K562 (cell line): ENCODE measurements around the gene SLC7A8. TPM values are rescaled to one million over a fixed set of nuclear protein-coding genes. Genes with fewer than 3 reads are reported as not detected.

ENCODE experiments used
- ATF7 ChIP-seq: fragments of 450-650 bp; IDR thresholded peaks from 2 replicates; pipeline ENCODE4 v1.7.1; 2014; ENCODE audit warnings: mild to moderate bottlenecking, moderate library complexity
- DPF2 ChIP-seq: fragments of 450-650 bp; IDR thresholded peaks from 2 replicates; pipeline ENCODE4 v1.6.1; 2016
- ILF3 ChIP-seq: fragments of 450-650 bp; IDR thresholded peaks from 2 replicates; pipeline ENCODE4 v1.6.1; 2018; ENCODE audit warnings: antibody characterized with exemption, mild to moderate bottlenecking, moderate library complexity, borderline replicate concordance
- IRF1 ChIP-seq: sonication (generic); formaldehyde crosslinking; IDR thresholded peaks from 2 replicates; pipeline ENCODE4 v1.8.0; 2022; ENCODE audit warnings: missing genetic modification reagents, mild to moderate bottlenecking, borderline replicate concordance
- MLLT1 ChIP-seq, 2 experiments: fragments of 450-650 bp; IDR thresholded peaks; 2 replicates each; pipeline ENCODE4 v1.6.1; 2016
- OTX1 ChIP-seq: fragments of 450-650 bp; formaldehyde crosslinking; IDR thresholded peaks from 2 replicates; pipeline ENCODE4 v1.4.0; 2022; ENCODE audit warnings: mild to moderate bottlenecking
- PPARD ChIP-seq: fragments of 250-450 bp; sonication (Bioruptor Pico); IDR thresholded peaks from 2 replicates; pipeline ENCODE4 v1.8.0; 2022; ENCODE audit warnings: inconsistent platforms, mild to moderate bottlenecking, moderate library complexity
- XRCC5 ChIP-seq: fragments of 200-400 bp; formaldehyde crosslinking; IDR thresholded peaks from 2 replicates; pipeline ENCODE4 v1.6.1; 2017; ENCODE audit warnings: low read depth, mild to moderate bottlenecking, low read length
- ZNF12 ChIP-seq: sonication (generic); formaldehyde crosslinking; IDR thresholded peaks from 2 replicates; pipeline ENCODE4 v1.4.0; 2020; ENCODE audit warnings: mild to moderate bottlenecking, missing genetic modification reagents
- ZNF507 ChIP-seq: conservative IDR thresholded peaks from 2 replicates; pipeline ENCODE4 v1.6.1; 2017; ENCODE audit warnings: missing genetic modification characterization, missing compliant biosample characterization
- polyA plus RNA-seq, 8 experiments: library from polyadenylated mRNA; depleted of rRNA in 4 of 8; stranded (reverse) in 5 of 8; unstranded in 3 of 8; fragments of >200 nt; fragmentation: Nextera tagmentation in 2 of 8; fragmentation: Illumina TruSeq in 1 of 8; extraction: Ambion mirVana in 2 of 8; extraction: Trizol in 1 of 8; gene quantifications; 2 replicates each; pipeline versions ENCODE4 v1.2.1 to v1.2.3, GENCODE V29; 2011 to 2014; ENCODE audit warnings: inconsistent platforms in 1 of 8, missing spikeins in 1 of 8
- total RNA-seq, 7 experiments: library from RNA; depleted of rRNA in 6 of 7; stranded (reverse); fragments of >200 nt in 6 of 7; fragmentation: Illumina TruSeq in 2 of 7; extraction: Trizol in 2 of 7; gene quantifications; 2 replicates each; pipeline versions ENCODE4 v1.2.1 to v1.2.3, GENCODE V29; 2011 to 2021; ENCODE audit warnings: low replicate concordance in 1 of 7
- TF ChIP-seq, protein P1 (sequence below), 2 experiments: fragments of 450-650 bp; IDR thresholded peaks; 2 replicates each; pipeline ENCODE4 v1.6.1; 2016; ENCODE audit warnings: mild to moderate bottlenecking in 2 of 2, borderline replicate concordance in 1 of 2, low read depth in 1 of 2, moderate library complexity in 1 of 2
- TF ChIP-seq, protein P2 (sequence below), 2 experiments: fragments of 450-650 bp in 1 of 2; sonication (generic) in 1 of 2; formaldehyde crosslinking in 1 of 2; IDR thresholded peaks in 1 of 2; conservative IDR thresholded peaks in 1 of 2; 2 replicates each; pipeline versions ENCODE4 v1.6.1 to v1.8.1; 2016 to 2023; ENCODE audit warnings: mild to moderate bottlenecking in 2 of 2, moderate library complexity in 2 of 2, inconsistent platforms in 1 of 2, missing genetic modification reagents in 1 of 2
- TF ChIP-seq, protein P3 (sequence below): fragments of 250-450 bp; sonication (Bioruptor Pico); IDR thresholded peaks from 2 replicates; pipeline ENCODE4 v1.5.0; 2021

Gene SLC7A8
- total and polyA plus RNA-seq, 9 of the 15 experiments (the other 6 are each of a cell fraction or from before 2014, with no cell fraction given), result 2.0 to 33.0 (median 6.0) TPM

DNA sequence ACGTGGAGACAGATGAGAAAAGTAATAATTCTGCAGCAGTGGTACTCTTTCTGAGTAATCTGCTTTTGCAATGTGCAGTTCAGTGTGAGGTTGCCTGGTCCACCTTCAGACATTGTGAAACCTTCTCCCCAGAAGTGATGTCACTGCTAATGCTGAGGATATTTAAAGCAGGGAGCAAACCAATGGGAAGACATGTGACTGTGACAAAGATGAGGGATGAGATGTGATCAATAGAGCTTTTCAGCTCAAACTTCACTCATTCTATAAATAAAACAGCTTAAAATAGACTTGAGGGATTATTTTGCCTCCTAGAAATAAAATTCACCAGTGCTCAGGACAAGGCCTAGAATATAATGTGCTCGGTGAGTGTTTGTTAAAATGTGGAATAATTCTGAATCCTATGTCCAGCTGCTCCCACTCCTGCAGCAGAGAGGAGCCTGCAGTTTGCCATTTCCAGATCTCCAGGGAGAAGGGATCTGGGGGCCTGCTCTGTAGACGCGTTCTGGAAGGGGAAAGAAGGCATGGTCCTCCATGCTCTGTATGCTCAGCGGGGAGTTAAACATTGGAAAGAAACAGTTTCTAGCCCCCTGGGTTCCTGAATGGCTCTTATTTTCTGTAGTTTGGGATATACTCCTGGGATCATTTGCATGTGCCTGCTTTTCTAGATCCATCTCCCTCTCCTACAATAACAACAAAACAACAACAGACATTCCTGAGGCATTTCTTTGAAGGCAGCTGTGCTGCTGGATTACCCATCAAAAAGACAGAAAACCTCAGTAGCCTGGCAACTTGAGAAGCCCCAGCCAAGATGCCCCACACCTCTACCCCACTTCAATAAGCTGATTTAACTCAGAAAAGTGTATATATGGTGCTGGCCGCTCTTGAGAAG, 8.9 kb downstream of the SLC7A8 start (continued):
- TF ChIP-seq, protein P1, sequence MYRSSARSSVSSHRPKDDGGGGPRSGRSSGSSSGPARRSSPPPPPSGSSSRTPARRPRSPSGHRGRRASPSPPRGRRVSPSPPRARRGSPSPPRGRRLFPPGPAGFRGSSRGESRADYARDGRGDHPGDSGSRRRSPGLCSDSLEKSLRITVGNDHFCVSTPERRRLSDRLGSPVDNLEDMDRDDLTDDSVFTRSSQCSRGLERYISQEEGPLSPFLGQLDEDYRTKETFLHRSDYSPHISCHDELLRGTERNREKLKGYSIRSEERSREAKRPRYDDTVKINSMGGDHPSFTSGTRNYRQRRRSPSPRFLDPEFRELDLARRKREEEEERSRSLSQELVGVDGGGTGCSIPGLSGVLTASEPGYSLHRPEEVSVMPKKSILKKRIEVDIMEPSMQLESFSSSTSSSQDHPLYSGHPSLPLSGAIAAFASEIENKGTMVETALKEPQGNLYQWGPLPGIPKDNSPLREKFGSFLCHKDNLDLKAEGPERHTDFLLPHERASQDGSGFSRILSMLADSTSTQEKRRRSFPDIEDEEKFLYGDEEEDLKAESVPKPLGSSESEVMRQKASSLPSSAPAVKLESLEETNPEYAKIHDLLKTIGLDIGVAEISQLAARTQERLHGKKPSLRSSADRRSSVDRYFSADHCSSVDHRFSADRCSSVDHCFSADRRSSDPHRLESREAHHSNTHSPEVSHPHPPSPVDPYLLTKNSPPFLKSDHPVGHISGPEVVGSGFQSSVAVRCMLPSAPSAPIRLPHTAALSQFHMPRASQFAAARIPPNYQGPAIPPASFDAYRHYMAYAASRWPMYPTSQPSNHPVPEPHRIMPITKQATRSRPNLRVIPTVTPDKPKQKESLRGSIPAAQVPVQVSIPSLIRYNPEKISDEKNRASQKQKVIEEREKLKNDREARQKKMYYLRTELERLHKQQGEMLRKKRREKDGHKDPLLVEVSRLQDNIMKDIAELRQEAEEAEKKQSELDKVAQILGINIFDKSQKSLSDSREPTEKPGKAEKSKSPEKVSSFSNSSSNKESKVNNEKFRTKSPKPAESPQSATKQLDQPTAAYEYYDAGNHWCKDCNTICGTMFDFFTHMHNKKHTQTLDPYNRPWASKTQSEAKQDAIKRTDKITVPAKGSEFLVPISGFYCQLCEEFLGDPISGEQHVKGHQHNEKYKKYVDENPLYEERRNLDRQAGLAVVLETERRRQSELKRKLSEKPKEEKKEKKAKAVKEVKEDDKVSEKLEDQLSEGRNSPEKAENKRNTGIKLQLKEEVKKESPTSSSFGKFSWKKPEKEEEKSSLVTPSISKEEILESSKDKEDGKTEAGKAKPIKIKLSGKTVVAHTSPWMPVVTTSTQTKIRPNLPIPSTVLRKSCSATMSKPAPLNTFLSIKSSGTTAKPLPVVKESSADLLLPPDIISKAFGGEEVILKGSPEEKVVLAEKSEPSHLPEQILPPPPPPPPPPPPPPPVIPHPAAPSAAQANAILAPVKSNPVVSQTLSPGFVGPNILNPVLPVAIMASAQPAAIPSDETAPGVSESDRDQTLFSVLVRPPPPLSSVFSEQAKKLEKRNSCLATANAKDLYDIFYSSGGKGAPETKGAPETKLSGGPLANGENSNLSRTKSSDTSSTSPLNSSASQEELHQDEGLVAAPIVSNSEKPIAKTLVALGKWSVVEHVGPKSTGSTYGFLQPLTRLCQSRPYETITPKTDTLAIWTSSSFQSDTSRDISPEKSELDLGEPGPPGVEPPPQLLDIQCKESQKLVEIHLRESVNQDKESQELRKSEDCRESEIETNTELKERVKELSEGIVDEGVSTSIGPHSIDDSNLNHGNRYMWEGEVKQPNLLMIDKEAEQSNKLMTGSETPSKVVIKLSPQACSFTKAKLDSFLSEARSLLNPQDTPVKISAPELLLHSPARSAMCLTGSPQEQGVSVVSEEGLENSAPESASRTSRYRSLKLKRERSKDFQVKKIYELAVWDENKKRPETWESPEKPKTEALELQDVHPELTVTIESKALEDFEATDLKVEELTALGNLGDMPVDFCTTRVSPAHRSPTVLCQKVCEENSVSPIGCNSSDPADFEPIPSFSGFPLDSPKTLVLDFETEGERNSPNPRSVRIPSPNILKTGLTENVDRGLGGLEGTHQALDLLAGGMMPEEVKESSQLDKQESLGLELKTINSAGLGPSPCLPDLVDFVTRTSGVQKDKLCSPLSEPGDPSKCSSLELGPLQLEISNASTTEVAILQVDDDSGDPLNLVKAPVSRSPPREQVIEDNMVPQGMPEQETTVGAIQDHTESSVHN (IDR thresholded peaks at IDR 0.05; ENCODE audit: borderline replicate concordance in 1 of 2, low read depth in 1 of 2), result no peak
- TF ChIP-seq PPARD (CRISPR knock-in tag) (no peak), IRF1 (CRISPR knock-in tag) (no peak), OTX1 (CRISPR knock-in tag) (no peak), ATF7 (peak; percentile 53; the same call in 1 of the 2 replicates), DPF2 (0 out of 2 replicates have a peak, but pooled peaks have one; percentile 2), ZNF12 (CRISPR knock-in tag) (no peak), MLLT1 (IDR thresholded peaks at IDR 0.05) (no peak), XRCC5 (no peak), ZNF507 (tag) (no peak), ILF3 (no peak)
- TF ChIP-seq, protein P2, sequence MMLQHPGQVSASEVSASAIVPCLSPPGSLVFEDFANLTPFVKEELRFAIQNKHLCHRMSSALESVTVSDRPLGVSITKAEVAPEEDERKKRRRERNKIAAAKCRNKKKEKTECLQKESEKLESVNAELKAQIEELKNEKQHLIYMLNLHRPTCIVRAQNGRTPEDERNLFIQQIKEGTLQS (IDR thresholded peaks at IDR 0.05), result 0 out of 2 replicates have a peak, but pooled peaks have one; percentile 38
- TF ChIP-seq, protein P2 (CRISPR knock-in tag; conservative IDR thresholded peaks at IDR 0.05), result no peak
- TF ChIP-seq, protein P3, sequence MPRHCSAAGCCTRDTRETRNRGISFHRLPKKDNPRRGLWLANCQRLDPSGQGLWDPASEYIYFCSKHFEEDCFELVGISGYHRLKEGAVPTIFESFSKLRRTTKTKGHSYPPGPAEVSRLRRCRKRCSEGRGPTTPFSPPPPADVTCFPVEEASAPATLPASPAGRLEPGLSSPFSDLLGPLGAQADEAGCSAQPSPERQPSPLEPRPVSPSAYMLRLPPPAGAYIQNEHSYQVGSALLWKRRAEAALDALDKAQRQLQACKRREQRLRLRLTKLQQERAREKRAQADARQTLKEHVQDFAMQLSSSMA, result no peak
